ENCODE data around the gene WDR53. TPM values are rescaled to one million over a fixed set of nuclear protein-coding genes. Genes with fewer than 3 reads are reported as not detected.
A peak's percentile ranks its signal among the peaks of the same experiment; 100 is the strongest.
"Not testable (repeated sequence)": the region's sequence is repeated elsewhere in the genome, so short reads cannot be mapped to it uniquely, and the experiment has no call there.

The WDR53 gene
- 9.6 TPM for polyA plus RNA-seq (2013, experiment 1 of 4)
- polyA plus RNA-seq (2013, experiment 2 of 4): 14.3 TPM
- 11.8 TPM for polyA plus RNA-seq (2013, experiment 3 of 4)
- 12.8 TPM for polyA plus RNA-seq (2013, experiment 4 of 4)

DNA sequence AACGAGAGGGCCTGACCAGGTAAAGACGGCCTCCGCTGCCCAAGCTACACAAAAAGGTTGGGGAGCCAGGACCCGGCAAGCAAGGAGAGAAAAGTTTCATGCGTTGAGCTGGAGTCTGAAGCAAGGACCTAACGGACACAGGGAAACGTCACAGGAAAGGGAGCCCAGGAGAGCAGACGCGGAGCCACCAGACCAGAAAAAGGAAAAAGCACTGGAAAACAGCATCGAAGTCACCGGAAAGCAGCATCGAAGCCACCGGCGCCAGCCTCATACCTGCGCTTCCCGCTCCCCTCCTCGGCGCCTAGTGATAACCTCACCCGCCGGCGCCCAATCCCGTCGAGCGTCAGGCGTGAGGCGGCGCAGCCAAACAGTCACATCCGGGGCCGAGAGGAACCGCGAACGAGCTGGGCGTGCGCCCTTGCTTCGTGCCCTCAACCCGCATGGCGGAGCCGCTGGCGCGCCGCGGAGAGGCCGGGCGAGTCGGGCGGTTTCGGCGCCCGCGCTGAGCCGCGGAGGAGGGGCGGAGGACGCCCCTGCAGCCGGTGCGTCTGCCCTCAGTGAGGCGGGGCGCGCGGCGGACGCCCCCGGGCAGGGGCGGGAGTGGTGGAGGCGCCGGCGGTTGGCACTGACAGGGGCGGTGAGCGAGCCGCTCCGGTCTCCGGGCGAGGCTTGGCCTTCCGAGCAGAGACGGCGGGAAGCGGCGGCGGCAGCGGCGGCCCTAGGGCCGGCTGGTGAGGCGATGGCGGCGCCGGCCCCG is at the start of gene WDR53, which contains the start of gene FBXO45:
TSS of gene WDR53 (minus strand) at position 309 of the 757 bp plus-strand sequence. CDS start 7,079 bp downstream, outside the sequence.
TSS of gene FBXO45 (plus strand) at position 415 of the 757 bp plus-strand sequence. CDS start at position 740, 325 bp downstream.
- Histone ChIP-seq H3K4me3 (ENCODE audit: insufficient read depth, low read depth, low read length) (peak within 1 kb of the TSS; percentile 78), H3K27me3 (ENCODE audit: control insufficient read depth, insufficient read depth, low read length, poor library complexity, severe bottlenecking) (no peaks in the 10 kb centered on the region), H3K36me3 (ENCODE audit: control insufficient read depth, insufficient read depth, low read length) (no peaks in the 10 kb centered on the region), H3K27ac (ENCODE audit: insufficient read depth, low read depth, low read length, poor library complexity, severe bottlenecking) (peak within 1 kb of the TSS; percentile 75), H3K9me3 (ENCODE audit: control insufficient read depth, low read length) (no peaks in the 10 kb centered on the region), H3K4me1 (ENCODE audit: control insufficient read depth, insufficient read depth, low read length) (peaks cover 5% of the 10 kb centered on the region)
- WGBS, 2 experiments: 1% methylated on average over 87 of the region's 87 CpGs

DNA sequence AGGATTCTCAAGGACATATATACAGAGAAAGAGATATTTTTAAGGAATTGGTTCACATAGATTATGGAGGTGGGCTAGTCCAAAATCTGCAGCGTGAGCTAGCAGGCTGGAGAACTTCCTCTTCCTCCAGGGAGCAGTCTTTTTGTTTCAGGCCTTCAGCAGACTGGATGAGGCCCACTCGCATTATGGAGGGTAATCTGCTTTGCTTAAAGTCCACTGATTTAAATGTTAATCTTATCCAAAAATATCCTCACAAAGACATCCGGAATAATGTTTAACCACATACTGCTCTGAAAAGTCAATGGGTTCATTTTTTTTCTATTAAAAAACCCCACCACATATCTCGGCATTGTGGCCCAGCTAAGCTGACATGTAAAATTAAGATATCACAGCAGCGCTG is 48.9 kb upstream of the WDR53 start:
- no peaks in the 10 kb centered on the region for H3K36me3 ChIP-seq (ENCODE audit: control insufficient read depth, insufficient read depth, low read length)
- H3K9me3 ChIP-seq (ENCODE audit: control insufficient read depth, low read length): no peaks in the 10 kb centered on the region
- H3K27ac ChIP-seq (ENCODE audit: insufficient read depth, low read depth, low read length, poor library complexity, severe bottlenecking): no peak overlapping the region
- WGBS, 2 experiments: 88 to 93% methylated on average over 5 of the region's 5 CpGs
- H3K27me3 ChIP-seq (ENCODE audit: control insufficient read depth, insufficient read depth, low read length, poor library complexity, severe bottlenecking): no peaks in the 10 kb centered on the region
- H3K4me3 ChIP-seq (ENCODE audit: insufficient read depth, low read depth, low read length): no peak overlapping the region
- H3K4me1 ChIP-seq (ENCODE audit: control insufficient read depth, insufficient read depth, low read length): peaks cover 18% of the 10 kb centered on the region

DNA sequence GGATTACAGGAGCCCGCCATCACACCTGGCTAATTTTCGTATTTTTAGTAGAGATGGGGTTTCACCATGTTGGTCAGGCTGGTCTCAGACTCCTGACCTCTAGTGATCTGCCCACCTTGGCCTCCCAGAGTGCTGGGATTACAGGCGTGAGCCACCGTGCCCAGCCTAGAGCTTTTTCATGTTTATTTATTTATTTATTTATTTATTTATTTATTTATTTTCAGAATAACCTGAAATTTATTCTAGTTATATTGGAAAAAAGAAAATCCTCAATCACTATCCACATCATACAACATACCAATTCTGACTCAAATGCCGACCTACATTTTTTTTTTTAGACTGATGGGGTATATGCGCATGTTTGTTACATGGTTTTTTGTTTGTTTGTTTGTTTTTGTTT is 46.9 kb upstream of the WDR53 start:
- H3K27me3 ChIP-seq (ENCODE audit: control insufficient read depth, insufficient read depth, low read length, poor library complexity, severe bottlenecking); H3K27ac ChIP-seq (ENCODE audit: insufficient read depth, low read depth, low read length, poor library complexity, severe bottlenecking); H3K36me3 ChIP-seq (ENCODE audit: control insufficient read depth, insufficient read depth, low read length); H3K4me3 ChIP-seq (ENCODE audit: insufficient read depth, low read depth, low read length); H3K9me3 ChIP-seq (ENCODE audit: control insufficient read depth, low read length): not testable (repeated sequence)
- 88 to 99% methylated on average over 5 to 6 of the region's 6 CpGs for WGBS, 2 experiments
- H3K4me1 ChIP-seq (ENCODE audit: control insufficient read depth, insufficient read depth, low read length): peaks cover 12% of the 10 kb centered on the region

DNA sequence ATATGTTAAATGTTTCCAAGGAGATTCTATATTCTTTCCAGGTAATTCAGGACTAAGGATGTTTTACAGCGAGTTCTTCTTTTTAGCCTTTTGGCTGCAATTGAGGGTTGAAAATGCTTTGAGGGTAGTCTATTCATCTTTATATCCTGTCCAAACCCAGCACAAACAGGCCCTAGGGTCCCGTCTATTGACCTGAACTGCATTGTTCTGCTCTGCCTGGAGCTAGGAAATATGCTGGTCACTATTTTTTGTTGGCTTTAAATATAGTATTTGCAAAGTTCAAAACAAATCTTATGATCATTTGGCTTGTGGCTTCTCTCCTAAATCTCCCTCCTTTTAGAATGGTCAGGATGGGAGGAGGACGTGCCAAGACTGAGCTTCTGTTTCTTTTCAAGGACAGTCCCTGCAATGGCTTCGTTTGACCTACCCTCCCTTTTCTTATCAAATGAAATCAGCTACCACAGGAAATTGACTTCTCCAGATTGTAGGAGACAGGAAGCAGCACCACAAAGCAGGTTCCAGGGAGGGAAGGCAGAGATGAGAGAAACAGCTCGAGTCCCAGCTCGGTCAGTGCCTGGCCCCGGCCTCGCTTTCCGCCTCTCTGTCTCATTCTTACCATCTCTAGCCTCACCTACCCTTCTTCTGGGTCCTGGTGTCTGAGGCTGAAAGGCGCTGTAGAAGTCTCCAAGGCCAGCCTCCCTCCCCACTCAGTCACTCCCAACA is 43.6 kb upstream of the WDR53 start:
- Histone ChIP-seq H3K9me3 (ENCODE audit: control insufficient read depth, low read length) (no peaks in the 10 kb centered on the region), H3K27ac (ENCODE audit: insufficient read depth, low read depth, low read length, poor library complexity, severe bottlenecking) (no peak overlapping the region), H3K36me3 (ENCODE audit: control insufficient read depth, insufficient read depth, low read length) (no peaks in the 10 kb centered on the region), H3K4me1 (ENCODE audit: control insufficient read depth, insufficient read depth, low read length) (no peaks in the 10 kb centered on the region), H3K27me3 (ENCODE audit: control insufficient read depth, insufficient read depth, low read length, poor library complexity, severe bottlenecking) (no peaks in the 10 kb centered on the region), H3K4me3 (ENCODE audit: insufficient read depth, low read depth, low read length) (no peak overlapping the region)
- 88 to 94% methylated on average over 9 to 10 of the region's 10 CpGs for WGBS, 2 experiments

DNA sequence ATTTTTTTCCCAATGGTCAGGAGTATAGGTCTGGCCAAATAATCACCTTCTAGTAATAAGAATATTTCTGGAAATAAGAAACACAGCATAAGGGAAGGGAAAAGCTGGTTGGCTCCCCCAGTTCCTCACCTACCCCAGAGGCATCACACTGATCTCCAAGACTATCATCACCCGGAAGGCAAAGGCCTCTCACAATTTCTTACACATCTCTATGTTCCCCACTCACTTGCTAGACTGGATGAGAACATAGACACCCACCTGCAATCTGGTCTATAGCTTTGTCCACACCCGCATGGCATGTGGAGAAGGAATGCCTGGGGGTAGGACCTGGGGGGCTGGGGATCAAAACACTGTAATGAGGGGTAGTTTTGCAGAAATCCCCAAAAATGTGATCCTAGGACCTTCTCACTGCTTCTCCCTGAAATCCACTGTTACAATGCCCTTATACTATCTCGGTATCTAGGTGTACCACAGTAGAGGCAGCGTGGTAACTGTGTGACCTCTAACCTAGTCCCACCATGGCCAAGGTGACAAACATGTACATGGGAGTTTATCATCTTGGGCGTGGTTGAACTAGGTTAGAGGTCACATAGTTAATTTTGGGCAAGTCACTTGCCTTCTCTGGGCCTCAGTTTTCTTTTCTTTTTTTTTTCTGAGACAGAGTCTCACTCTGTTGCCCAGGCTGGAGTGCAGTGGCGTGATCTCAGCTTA is 41.6 kb upstream of the WDR53 start:
- H3K4me1 ChIP-seq (ENCODE audit: control insufficient read depth, insufficient read depth, low read length): no peaks in the 10 kb centered on the region
- H3K36me3 ChIP-seq (ENCODE audit: control insufficient read depth, insufficient read depth, low read length): no peaks in the 10 kb centered on the region
- no peaks in the 10 kb centered on the region for H3K27me3 ChIP-seq (ENCODE audit: control insufficient read depth, insufficient read depth, low read length, poor library complexity, severe bottlenecking)
- H3K4me3 ChIP-seq (ENCODE audit: insufficient read depth, low read depth, low read length): no peak overlapping the region
- WGBS, 2 experiments: 91 to 94% methylated on average over 6 of the region's 6 CpGs
- H3K9me3 ChIP-seq (ENCODE audit: control insufficient read depth, low read length): no peaks in the 10 kb centered on the region
- H3K27ac ChIP-seq (ENCODE audit: insufficient read depth, low read depth, low read length, poor library complexity, severe bottlenecking): no peak overlapping the region

DNA sequence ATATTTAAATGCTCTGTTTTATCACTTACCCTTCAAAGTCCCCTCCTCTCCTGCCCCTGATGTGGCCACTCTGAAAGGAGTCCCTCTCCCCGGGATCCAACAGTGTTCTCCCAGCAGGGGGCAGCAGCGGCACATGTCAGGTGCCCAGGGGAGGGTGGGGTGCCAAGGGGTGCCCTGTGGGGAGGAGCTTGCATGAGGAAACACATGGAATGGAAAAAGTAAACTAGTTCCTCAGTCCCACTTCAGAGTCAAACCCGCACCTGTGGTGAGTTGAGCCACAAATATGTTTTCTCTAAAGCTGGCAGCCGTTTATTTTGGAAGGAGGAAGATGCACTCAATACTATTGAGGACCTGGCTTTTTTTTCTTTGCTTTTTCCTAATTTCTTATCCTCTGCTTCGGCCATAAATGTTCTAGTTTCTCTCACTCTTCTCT is 41.0 kb upstream of the WDR53 start:
- 37 to 38% methylated on average over 5 of the region's 5 CpGs for WGBS, 2 experiments
- no peaks in the 10 kb centered on the region for H3K36me3 ChIP-seq (ENCODE audit: control insufficient read depth, insufficient read depth, low read length)
- no peaks in the 10 kb centered on the region for H3K27me3 ChIP-seq (ENCODE audit: control insufficient read depth, insufficient read depth, low read length, poor library complexity, severe bottlenecking)
- no peaks in the 10 kb centered on the region for H3K9me3 ChIP-seq (ENCODE audit: control insufficient read depth, low read length)
- H3K4me1 ChIP-seq (ENCODE audit: control insufficient read depth, insufficient read depth, low read length): no peaks in the 10 kb centered on the region
- no peak overlapping the region for H3K27ac ChIP-seq (ENCODE audit: insufficient read depth, low read depth, low read length, poor library complexity, severe bottlenecking)
- H3K4me3 ChIP-seq (ENCODE audit: insufficient read depth, low read depth, low read length): no peak overlapping the region

DNA sequence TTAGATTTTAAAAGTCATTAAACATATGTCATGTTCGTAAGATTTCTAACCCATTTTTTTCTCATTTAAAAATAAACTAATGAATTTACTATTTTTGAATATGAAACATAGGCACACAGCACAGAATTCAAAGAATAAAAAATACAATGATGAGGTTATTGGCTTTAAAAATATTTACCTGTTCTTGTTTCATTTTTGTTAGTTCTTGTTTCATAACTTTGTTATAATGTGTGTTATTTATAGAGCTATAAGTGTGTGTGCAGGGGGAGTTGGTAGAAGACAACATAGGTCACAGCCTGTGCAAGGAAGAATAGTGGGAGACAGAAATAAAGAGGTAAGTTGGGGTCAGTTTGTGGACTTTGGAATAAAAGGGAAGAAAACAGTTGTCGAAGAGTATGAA is 40.3 kb upstream of the WDR53 start:
- H3K27me3 ChIP-seq (ENCODE audit: control insufficient read depth, insufficient read depth, low read length, poor library complexity, severe bottlenecking): no peaks in the 10 kb centered on the region
- no peak overlapping the region for H3K27ac ChIP-seq (ENCODE audit: insufficient read depth, low read depth, low read length, poor library complexity, severe bottlenecking)
- 90% methylated on average over 2 of the region's 2 CpGs; no CpG with 5 or more reads in 1 of the 2 experiments for WGBS, 2 experiments
- H3K4me1 ChIP-seq (ENCODE audit: control insufficient read depth, insufficient read depth, low read length): no peaks in the 10 kb centered on the region
- H3K9me3 ChIP-seq (ENCODE audit: control insufficient read depth, low read length): no peaks in the 10 kb centered on the region
- H3K4me3 ChIP-seq (ENCODE audit: insufficient read depth, low read depth, low read length): no peak overlapping the region
- no peaks in the 10 kb centered on the region for H3K36me3 ChIP-seq (ENCODE audit: control insufficient read depth, insufficient read depth, low read length)

DNA sequence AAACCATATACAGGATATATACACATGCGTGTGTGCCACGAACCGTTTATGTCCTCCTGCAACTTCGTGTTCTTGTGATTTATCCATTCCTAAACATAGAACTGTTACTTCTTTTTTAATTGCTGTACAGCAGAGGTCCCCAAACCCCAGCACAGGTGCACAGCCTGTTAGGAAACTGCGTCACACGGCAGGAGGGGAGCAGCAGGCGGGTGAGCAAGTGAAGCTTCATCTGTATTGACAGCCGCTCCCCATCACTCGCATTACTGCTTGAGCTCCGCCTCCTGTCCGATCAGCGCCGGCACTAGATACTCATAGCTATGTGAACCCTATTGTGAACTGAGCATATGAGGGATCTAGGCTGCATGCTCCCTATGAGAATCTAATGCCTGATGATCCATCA is 36.2 kb upstream of the WDR53 start:
- no peaks in the 10 kb centered on the region for H3K27me3 ChIP-seq (ENCODE audit: control insufficient read depth, insufficient read depth, low read length, poor library complexity, severe bottlenecking)
- H3K36me3 ChIP-seq (ENCODE audit: control insufficient read depth, insufficient read depth, low read length): no peaks in the 10 kb centered on the region
- no peak overlapping the region for H3K27ac ChIP-seq (ENCODE audit: insufficient read depth, low read depth, low read length, poor library complexity, severe bottlenecking)
- no peak overlapping the region for H3K4me3 ChIP-seq (ENCODE audit: insufficient read depth, low read depth, low read length)
- H3K4me1 ChIP-seq (ENCODE audit: control insufficient read depth, insufficient read depth, low read length): no peaks in the 10 kb centered on the region
- 88 to 90% methylated on average over 13 of the region's 13 CpGs for WGBS, 2 experiments
- H3K9me3 ChIP-seq (ENCODE audit: control insufficient read depth, low read length): no peaks in the 10 kb centered on the region

DNA sequence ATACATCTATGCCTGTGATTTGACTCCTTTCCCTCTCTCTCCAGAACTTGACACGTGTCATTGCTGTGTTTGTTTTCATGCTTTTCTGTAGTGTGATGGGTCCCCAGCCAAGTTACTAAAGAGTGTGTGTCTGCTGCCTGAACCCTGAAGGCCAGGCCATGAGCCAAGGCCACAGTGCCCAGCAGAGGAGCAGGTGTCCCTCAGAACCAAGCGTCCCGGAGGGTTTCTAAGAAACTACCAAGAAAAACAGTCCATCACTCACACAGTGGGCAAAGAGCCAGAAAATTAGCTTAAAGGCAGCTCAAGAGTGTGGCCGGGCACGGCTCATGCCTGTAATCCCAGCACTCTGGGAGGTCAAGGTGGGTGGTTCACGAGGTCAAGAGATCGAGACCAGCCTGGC is 35.3 kb upstream of the WDR53 start:
- WGBS, 2 experiments: 88 to 94% methylated on average over 7 of the region's 7 CpGs
- no peak overlapping the region for H3K4me3 ChIP-seq (ENCODE audit: insufficient read depth, low read depth, low read length)
- H3K4me1 ChIP-seq (ENCODE audit: control insufficient read depth, insufficient read depth, low read length): no peaks in the 10 kb centered on the region
- no peaks in the 10 kb centered on the region for H3K9me3 ChIP-seq (ENCODE audit: control insufficient read depth, low read length)
- H3K27me3 ChIP-seq (ENCODE audit: control insufficient read depth, insufficient read depth, low read length, poor library complexity, severe bottlenecking): no peaks in the 10 kb centered on the region
- no peak overlapping the region for H3K27ac ChIP-seq (ENCODE audit: insufficient read depth, low read depth, low read length, poor library complexity, severe bottlenecking)
- no peaks in the 10 kb centered on the region for H3K36me3 ChIP-seq (ENCODE audit: control insufficient read depth, insufficient read depth, low read length)

DNA sequence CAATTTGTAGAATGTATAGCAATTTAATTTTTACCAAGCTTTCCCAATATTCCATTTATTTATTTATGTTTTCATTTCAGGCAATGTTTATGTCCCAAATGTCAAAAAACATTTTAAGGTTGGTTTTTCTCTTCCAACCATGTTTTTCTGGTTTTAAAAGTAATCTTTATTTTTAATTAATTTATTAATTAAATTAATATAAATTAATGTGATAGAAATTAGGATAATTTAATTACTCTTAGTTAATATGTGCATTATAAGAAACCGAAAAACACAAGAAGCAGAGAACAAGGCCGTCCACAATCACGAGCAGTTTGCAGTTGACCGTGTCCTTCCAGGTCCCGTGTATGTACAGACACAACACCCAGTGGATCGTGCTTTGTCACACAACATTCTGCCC is 34.3 kb upstream of the WDR53 start:
- Histone ChIP-seq H3K27ac (ENCODE audit: insufficient read depth, low read depth, low read length, poor library complexity, severe bottlenecking) (no peak overlapping the region), H3K27me3 (ENCODE audit: control insufficient read depth, insufficient read depth, low read length, poor library complexity, severe bottlenecking) (no peaks in the 10 kb centered on the region), H3K36me3 (ENCODE audit: control insufficient read depth, insufficient read depth, low read length) (no peaks in the 10 kb centered on the region), H3K4me1 (ENCODE audit: control insufficient read depth, insufficient read depth, low read length) (no peaks in the 10 kb centered on the region), H3K4me3 (ENCODE audit: insufficient read depth, low read depth, low read length) (no peak overlapping the region), H3K9me3 (ENCODE audit: control insufficient read depth, low read length) (no peaks in the 10 kb centered on the region)
- 93 to 97% methylated on average over 6 of the region's 6 CpGs for WGBS, 2 experiments
